Fibroblast of skin of back (primary cell): ENCODE measurements around the gene NCDN.

ENCODE experiments used
- DNase-seq: peaks from one replicate; pipeline ENCODE4 v3.0.0-alpha.2; 2013

The NCDN gene

GRCh38 chr1:35555601-35556477, 1.8 kb upstream of the NCDN start:
- DNase-seq = no peak

DNA sequence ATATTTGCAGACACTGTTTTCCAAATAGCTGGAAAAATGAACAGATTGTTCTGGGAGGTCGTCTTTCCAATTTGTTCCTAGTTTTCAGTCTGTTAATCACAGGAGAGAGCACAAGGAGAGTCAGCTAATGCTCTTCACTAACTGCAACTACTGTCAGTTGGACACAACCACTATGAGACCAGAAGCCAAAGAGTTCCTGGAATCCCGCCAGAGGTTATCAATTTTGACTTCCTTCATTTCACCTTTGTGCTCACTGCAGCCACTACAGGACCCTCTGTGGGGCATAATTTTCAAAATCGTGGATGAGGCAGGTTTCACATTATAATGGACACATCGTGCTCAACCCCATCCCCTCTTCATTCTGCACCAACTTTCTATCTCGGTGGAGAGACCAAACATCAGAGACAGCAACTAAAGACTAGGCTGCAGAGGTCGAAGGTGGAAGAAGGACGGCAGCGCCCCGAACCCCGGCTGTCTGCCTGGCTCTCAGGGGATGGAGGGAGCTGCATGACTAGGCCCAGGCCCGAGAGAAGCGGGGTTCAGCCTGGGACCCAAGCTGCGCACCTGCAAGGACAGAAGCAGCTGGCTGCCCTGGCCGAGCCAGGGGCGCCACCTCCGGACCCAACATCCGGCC, 998 bp upstream of the NCDN start:
- DNase-seq = no peak

DNA sequence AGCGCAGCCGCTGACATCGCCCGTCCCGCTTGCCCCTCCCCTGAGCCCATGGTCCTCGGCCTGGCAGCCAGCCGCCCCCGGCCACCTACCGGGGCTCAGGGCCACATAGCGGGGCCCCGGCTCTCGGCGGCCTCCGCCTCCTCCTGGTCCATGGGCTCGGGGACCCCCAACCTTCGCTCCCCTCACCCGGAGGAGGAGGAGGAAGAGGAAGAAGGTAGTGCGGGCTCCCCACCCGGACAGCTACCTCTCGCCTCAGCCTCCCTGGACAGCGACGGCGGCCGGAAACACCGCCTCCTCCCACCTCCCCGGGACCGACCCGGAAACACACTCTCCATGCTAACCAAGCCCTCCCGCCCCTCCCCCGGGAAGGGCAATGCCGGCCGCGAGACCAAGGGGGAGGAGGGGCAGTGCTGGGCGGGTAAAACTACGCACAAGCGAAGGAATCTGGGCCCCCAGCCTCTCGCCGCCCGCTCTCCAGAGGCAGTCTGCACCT, 435 bp upstream of the NCDN start, which contains the start of gene KIAA0319L:
Gene KIAA0319L, minus strand, starts transcription at position 286 of the 493 bp plus-strand sequence. CDS start 2,912 bp downstream, outside the sequence.
- no peak for DNase-seq

- no peak for DNase-seq
Measured at GRCh38 chr1:35558374-35559316, 1.0 kb downstream of the NCDN start.

DNA sequence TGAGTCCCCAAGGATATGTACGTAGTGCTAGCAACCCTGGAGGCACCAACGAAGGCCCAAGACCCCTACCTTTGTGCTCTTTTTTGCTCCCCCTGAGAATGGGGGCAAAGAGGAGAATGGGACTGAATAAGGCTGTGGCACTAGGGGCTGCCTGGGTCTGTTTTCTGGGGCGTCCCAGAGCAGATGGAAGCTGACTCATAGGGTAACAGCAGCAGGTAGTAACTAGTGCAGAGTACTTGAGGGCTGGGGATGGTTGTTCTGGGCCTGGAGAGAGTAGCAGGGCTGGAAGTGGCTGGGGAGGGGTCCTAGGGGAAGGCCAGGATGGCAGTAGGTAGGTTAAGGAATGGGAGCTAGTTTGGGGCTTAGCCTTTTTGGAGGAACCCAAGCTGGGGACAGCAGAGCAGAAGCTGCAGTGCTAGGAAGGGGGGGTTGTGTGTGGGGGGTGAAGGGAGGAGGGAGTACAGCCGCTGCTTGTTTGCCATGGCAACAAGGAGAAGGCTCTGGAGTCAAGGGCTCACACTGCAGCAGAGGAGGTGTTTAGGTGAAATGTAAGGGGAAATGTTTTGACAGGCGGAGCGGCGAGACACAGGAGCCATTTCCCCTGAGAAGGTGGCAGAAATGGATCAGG, 1.8 kb downstream of the NCDN start:
- no peak for DNase-seq

DNA sequence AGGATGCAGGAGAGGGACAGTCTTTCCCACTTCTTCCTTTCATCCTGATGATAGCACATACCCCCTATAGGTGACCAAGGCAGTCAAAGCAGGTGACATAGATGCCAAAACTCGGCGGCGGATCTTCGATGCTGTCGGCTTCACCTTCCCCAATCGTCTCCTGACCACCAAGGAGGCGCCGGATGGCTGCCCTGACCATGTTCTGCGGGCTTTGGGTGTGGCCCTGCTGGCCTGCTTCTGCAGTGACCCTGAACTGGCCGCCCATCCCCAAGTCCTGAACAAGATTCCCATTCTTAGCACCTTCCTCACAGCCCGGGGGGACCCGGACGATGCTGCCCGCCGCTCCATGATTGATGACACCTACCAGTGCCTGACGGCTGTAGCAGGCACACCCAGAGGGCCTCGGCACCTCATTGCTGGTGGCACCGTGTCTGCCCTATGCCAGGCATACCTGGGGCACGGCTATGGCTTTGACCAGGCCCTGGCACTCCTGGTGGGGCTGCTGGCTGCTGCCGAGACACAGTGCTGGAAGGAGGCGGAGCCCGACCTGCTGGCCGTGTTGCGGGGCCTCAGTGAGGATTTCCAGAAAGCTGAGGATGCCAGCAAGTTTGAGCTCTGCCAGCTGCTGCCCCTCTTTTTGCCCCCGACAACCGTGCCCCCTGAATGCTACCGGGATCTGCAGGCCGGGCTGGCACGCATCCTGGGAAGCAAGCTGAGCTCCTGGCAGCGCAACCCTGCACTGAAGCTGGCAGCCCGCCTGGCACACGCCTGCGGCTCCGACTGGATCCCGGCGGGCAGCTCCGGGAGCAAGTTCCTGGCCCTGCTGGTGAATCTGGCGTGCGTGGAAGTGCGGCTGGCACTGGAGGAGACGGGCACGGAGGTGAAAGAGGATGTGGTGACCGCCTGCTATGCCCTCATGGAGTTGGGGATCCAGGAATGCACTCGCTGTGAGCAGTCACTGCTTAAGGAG, 2.9 kb downstream of the NCDN start:
- no peak for DNase-seq

GRCh38 chr1:35561297-35561971, 3.8 kb downstream of the NCDN start:
- DNase-seq = no peak

DNA sequence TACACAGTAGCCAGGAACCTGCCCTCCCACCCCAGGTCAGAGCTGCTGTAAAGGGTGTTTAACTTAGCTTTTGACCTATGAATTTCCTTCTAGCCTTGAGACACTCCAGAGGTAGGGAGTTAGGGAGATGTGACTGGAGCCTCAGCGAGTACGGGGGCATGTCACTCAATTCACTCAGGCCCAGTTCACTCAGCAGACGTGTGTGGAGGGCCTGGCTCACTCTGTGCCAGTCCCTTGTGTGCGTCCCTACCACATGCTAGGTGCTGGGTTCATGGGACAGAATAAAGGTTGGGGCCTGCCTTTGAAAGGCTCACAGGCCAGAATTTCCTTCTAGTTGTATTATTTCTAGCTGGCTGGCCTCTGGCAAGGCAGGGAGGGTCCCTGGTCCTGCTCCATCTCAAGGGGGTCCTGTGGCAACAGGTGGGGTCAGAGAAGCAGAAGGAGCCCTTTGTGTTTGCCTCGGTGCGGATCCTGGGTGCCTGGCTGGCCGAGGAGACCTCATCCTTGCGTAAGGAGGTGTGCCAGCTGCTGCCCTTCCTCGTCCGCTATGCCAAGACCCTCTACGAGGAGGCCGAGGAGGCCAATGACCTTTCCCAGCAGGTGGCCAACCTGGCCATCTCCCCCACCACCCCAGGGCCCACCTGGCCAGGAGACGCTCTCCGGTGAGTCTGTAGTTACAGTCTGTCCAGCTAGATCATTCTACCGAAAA, 4.5 kb downstream of the NCDN start:
- DNase-seq = no peak

DNA sequence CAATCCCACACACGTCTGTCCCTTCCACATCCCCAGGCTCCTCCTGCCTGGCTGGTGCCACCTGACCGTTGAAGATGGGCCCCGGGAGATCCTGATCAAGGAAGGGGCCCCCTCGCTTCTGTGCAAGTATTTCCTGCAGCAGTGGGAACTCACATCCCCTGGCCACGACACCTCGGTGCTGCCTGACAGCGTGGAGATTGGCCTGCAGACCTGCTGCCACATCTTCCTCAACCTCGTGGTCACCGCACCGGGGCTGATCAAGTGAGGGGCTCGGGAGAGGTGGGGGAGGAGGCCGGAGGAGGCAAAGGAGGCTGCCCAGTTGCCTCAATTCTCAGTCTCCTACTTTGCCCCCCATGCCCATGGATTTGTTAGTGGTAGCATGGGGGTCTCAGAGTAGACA, 5.6 kb downstream of the NCDN start:
- no peak for DNase-seq

DNA sequence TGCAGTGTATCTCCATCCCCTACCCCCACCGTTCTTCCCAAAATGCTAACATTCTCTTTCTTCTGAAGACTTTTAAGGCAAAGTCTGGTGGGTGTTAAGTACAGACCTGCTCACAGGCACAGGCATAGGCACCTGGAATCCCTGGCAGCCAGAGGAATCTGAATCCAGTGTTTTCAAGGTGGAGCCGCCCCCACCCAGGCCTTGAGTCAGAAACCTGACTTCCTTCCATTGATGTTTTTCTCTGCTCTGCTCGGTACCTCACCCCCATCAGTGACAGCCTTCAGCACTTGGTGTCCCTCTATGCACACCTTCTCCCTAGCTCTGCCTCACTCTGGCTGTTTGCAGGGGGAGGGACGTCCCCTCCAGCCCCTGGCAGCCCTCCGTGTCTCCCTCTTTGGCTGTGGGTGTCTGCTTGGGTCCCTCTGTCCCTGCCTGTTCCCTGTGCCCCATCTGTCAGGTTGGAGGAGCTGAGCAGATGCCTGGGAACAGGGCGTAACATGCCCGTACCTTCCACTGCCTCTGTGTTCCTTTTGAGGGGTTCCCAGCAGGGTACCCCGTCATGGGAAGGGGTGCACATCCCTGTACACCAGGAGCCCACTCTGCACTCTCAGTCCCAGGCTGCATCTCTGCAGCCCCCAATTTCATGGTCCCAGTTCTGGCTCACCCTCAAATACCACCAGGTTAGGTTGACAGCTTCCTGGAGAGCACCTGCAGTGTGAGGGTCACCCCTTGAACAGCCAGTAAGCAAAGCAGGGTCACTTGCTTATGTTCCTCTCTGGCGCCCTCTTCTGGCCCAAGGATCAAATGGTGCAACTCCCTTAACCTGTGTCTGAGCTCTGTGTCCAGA, 6.7 kb downstream of the NCDN start:
- DNase-seq = peak; percentile 70

- no peak for DNase-seq
Measured at GRCh38 chr1:35564884-35565741, 7.5 kb downstream of the NCDN start.

DNA sequence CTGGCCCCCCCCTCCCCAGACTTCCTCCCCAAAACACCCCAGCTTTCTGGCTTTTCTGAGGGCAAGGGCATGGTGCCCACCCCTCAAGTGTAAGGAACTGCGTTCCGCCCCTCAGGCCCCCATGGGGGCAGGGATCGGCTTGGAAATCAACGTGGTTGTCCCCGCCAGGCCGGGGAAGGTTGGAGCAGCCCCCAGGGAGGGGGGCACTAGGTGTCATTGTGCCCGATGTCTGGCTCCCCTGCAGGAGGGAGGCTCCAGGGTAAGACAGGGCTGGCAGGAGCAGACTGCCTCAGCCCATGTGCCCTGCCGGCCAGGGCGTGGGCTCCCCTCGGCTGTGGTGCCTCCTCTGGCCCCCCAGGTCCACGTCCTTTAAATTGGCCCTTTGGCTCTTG, 8.1 kb downstream of the NCDN start:
- DNase-seq = no peak

- DNase-seq = no peak
Measured at GRCh38 chr1:35567947-35568558, 10.5 kb downstream of the NCDN start.

DNA sequence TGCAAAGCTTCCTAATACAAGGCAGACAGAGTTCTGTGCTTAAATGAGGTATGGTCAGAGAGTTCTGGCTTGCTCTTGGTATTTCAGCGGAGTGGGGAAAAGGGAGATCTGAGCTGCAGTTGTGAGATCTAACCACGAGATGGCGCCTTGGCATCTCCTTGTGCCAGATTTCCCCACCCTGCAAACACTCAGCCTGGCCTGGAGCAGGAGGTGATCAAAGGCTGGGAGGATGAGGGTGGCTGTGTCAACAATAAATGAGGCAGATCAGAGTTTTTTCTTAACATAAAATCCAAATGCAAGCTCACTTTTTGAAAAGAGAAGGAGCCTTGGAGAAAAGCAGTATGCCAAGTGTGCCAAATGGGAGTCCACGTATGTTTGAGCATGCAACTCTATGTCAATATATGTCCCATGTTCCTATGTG, 11.4 kb downstream of the NCDN start:
- peak; percentile 59 for DNase-seq

- no peak for DNase-seq
Measured at GRCh38 chr1:35569936-35570335, 12.3 kb downstream of the NCDN start.

DNA sequence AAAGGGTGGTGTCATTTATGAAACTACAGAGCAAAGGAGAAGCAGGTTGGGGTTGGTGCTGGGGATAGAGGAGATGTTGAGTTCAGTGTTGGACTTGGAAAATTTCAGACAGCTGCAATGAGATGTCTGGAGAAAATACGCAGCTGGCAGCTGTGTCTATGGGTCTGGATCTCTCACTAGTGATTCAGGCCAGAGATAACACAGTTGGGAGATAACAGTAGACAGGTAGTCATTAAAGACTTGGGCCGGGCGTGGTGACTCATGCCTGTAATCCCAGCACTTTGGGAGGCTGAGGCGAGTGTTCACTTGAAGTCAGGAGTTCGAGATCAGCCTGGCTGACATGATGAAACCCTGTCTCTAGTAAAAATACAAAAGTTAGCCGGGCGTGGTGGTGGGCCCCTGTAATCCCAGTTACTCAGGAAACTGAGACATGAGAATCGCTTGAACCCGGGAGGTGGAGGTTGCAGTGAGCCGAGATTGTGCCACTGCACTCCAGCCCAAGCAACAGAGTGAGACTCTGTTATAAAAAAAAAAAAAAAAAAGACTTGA, 13.1 kb downstream of the NCDN start:
- no peak for DNase-seq

DNA sequence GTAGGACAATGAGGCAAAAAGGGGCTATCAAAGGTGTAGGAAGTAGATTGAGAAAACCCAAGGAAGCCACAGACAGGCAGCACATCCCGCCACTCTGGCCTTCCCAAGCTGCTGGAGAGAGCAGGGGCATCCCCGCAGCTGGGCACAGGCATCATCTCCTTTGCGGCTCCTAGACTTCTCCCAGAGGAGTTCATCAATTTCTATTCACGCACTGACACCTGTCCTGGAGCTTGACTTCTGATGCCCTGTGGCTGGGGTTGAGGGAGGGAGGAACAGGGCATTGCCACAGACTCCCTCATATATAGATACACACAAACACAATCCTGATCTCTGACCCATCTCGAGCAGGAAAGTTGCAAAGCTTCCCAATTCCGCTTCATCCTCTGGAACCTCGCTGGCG, 13.7 kb downstream of the NCDN start:
- no peak for DNase-seq
